ENCODE data around the gene ATP2B3. TPM values are rescaled to one million over a fixed set of nuclear protein-coding genes. Genes with fewer than 3 reads are reported as not detected.

The ATP2B3 gene
- total and polyA plus RNA-seq, 2 of the 4 experiments (the other 2 are of a cell fraction) = under 0.01 to 0.03 TPM

- intact Hi-C loops (cut with micrococcal nuclease) = no loop called here
- Histone ChIP-seq H4K91ac (ENCODE audit: insufficient read depth, low read depth, low read length) (no peak overlapping the region), H2BK5ac (ENCODE audit: low read depth, low read length, poor library complexity, severe bottlenecking) (no peak overlapping the region), H2AFZ (replicated peaks; ENCODE audit: low read length, poor library complexity) (no peak overlapping the region), H3K36me3 (ENCODE audit: control insufficient read depth, insufficient read depth, low read length) (no peaks in the 10 kb centered on the region), H3K4me3 (ENCODE audit: insufficient read depth, low read depth, low read length) (no peak overlapping the region), H3K23ac (ENCODE audit: low read depth, low read length) (no peak overlapping the region), H3K79me1 (ENCODE audit: low read depth in 1 of 2, low read length in 2 of 2) (no peaks in the 10 kb centered on the region), H3K9me3 (ENCODE audit: control insufficient read depth, insufficient read depth, low read length) (peaks cover 2% of the 10 kb centered on the region; the same call in 1 of the 2 replicates), H2BK120ac (ENCODE audit: low read depth, low read length) (no peak overlapping the region), H4K8ac (ENCODE audit: low read depth in 2 of 2, low read length in 2 of 2) (no peak overlapping the region), H3K9me1 (ENCODE audit: insufficient read depth, low read length) (no peaks in the 10 kb centered on the region), H3K27ac (ENCODE audit: insufficient read depth, low read length) (no peak overlapping the region), H3K9ac (ENCODE audit: low read depth, low read length) (no peak overlapping the region), H3K4me2 (ENCODE audit: low read depth, low read length) (no peak overlapping the region), H4K20me1 (ENCODE audit: insufficient read depth, low read length) (no peaks in the 10 kb centered on the region), H2AK5ac (ENCODE audit: low read depth, low read length) (no peak overlapping the region), H3K27me3 (ENCODE audit: control insufficient read depth, insufficient read depth, low read length) (peaks cover 26% of the 10 kb centered on the region; the same call in 1 of the 2 replicates), H2BK15ac (ENCODE audit: low read depth, low read length) (no peak overlapping the region), H2BK20ac (ENCODE audit: low read depth, low read length) (no peak overlapping the region), H3K4ac (ENCODE audit: low read depth, low read length) (no peak overlapping the region), H3K18ac (ENCODE audit: low read depth, low read length) (no peak overlapping the region), H3K14ac (replicated peaks; ENCODE audit: low read depth, low read length) (no peak overlapping the region), H3K4me1 (ENCODE audit: control insufficient read depth, insufficient read depth, low read length) (no peaks in the 10 kb centered on the region), H2AK9ac (replicated peaks; ENCODE audit: low read depth, low read length, poor library complexity) (no peak overlapping the region), H3K56ac (ENCODE audit: extremely low read depth, insufficient read depth, low read length) (no peak overlapping the region), H4K5ac (ENCODE audit: low read depth, low read length) (no peak overlapping the region)
- POLR2A ChIA-PET (ENCODE audit: unreplicated experiment) = no interaction called here
- dilution Hi-C loops (cut with HindIII; ENCODE audit: low sequenced_read_pairs, unreplicated experiment) = no loop called here
- no peak for DNase-seq
- CTCF ChIA-PET = no interaction called here
- BruUV-seq (replicated peaks) = no TSS peak
- no peak for TF ChIP-seq MAZ (IDR thresholded peaks at IDR 0.05; ENCODE audit: borderline replicate concordance, low read depth, low read length)
- TF ChIP-seq, protein P1, sequence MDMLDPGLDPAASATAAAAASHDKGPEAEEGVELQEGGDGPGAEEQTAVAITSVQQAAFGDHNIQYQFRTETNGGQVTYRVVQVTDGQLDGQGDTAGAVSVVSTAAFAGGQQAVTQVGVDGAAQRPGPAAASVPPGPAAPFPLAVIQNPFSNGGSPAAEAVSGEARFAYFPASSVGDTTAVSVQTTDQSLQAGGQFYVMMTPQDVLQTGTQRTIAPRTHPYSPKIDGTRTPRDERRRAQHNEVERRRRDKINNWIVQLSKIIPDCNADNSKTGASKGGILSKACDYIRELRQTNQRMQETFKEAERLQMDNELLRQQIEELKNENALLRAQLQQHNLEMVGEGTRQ (IDR thresholded peaks at IDR 0.05; ENCODE audit: low read depth, low read length) = no peak
- TF ChIP-seq SMC3 (IDR thresholded peaks at IDR 0.05; ENCODE audit: low read depth, low read length) = no peak
- TF ChIP-seq RFX5 (IDR thresholded peaks at IDR 0.05; ENCODE audit: low read depth, low read length) = no peak
- no peak for TF ChIP-seq FOS (IDR thresholded peaks at IDR 0.05; ENCODE audit: low read depth, low read length)
- TF ChIP-seq RCOR1 (IDR thresholded peaks at IDR 0.05; ENCODE audit: insufficient replicate concordance, low read length) = no peak
- TF ChIP-seq CHD1 (IDR thresholded peaks at IDR 0.05; ENCODE audit: low read depth, low read length) = no peak
- no peak for TF ChIP-seq NFE2L2 (IDR thresholded peaks at IDR 0.05; ENCODE audit: low read depth, low read length)
- TF ChIP-seq MAFK (IDR thresholded peaks at IDR 0.05; ENCODE audit: low read depth, low read length) = no peak
- no peak for TF ChIP-seq CEBPB (IDR thresholded peaks at IDR 0.05; ENCODE audit: low read depth, low read length)
- TF ChIP-seq BHLHE40 (IDR thresholded peaks at IDR 0.05; ENCODE audit: low read depth, low read length) = no peak
- TF ChIP-seq RAD21 (IDR thresholded peaks at IDR 0.05; ENCODE audit: low read length) = no peak
- TF ChIP-seq ELK1 (IDR thresholded peaks at IDR 0.05; ENCODE audit: borderline replicate concordance, low read depth, low read length) = no peak
- no peak for TF ChIP-seq MXI1 (IDR thresholded peaks at IDR 0.05; ENCODE audit: borderline replicate concordance, low read depth, low read length)
- no peak for TF ChIP-seq POLR2A (IDR thresholded peaks at IDR 0.05; ENCODE audit: low read depth, low read length)
- TF ChIP-seq CTCF (conservative IDR thresholded peaks at IDR 0.05; ENCODE audit: low read depth, low read length) = no peak
- no peak for ATAC-seq (ENCODE audit: low read depth)
- WGBS, 2 experiments (ENCODE audit: extremely low coverage in 2 of 2, insufficient read length in 1 of 2) = 79% methylated on average over 3 of the region's 20 CpGs; no CpG with 5 or more reads in 1 of the 2 experiments
- in situ Hi-C loops (cut with MboI; ENCODE audit: low sequenced_read_pairs) = no loop called here
Measured at GRCh38 chrX:153530411-153531129, 13.1 kb downstream of the ATP2B3 start.
